HG03175 (cell line): ENCODE data around the gene KIT.
A peak's percentile ranks its signal among the peaks of the same experiment; 100 is the strongest.

Experiments
- ATAC-seq: cut with Tn5 transposase; IDR thresholded peaks from one replicate; pipeline ENCODE4 v1.9.1; 2021; ENCODE audit warnings: mild to moderate bottlenecking, moderate library complexity; ENCODE audit not compliant: unreplicated experiment

The KIT gene

GRCh38 chr4:54695788-54696187 lies 38.0 kb downstream of the KIT start:
- ATAC-seq: no peak

- ATAC-seq: no peak
Observed at GRCh38 chr4:54696649-54697048, 38.9 kb downstream of the KIT start.

GRCh38 chr4:54700986-54701385 lies 43.2 kb downstream of the KIT start:
- no peak for ATAC-seq

GRCh38 chr4:54703182-54703581 lies 45.4 kb downstream of the KIT start:
- no peak for ATAC-seq

- no peak for ATAC-seq
Observed at GRCh38 chr4:54707406-54707805, 49.6 kb downstream of the KIT start.

- ATAC-seq: no peak
Observed at GRCh38 chr4:54708339-54709279, 50.9 kb downstream of the KIT start.

- ATAC-seq: peak; percentile 45
Observed at GRCh38 chr4:54709400-54709799, 51.6 kb downstream of the KIT start.

GRCh38 chr4:54712206-54712605 lies 54.4 kb downstream of the KIT start:
- no peak for ATAC-seq

GRCh38 chr4:54714631-54715030 lies 56.9 kb downstream of the KIT start:
- ATAC-seq: no peak

GRCh38 chr4:54716478-54717065 lies 58.8 kb downstream of the KIT start:
- no peak for ATAC-seq

GRCh38 chr4:54717694-54718093 lies 59.9 kb downstream of the KIT start:
- ATAC-seq: no peak

GRCh38 chr4:54719378-54719777 lies 61.6 kb downstream of the KIT start:
- no peak for ATAC-seq

- ATAC-seq: no peak
Observed at GRCh38 chr4:54723220-54723619, 65.5 kb downstream of the KIT start.

GRCh38 chr4:54723820-54724219 lies 66.1 kb downstream of the KIT start:
- ATAC-seq: no peak

GRCh38 chr4:54726907-54727306 lies 69.2 kb downstream of the KIT start:
- no peak for ATAC-seq

GRCh38 chr4:54727346-54727745 lies 69.6 kb downstream of the KIT start:
- no peak for ATAC-seq

GRCh38 chr4:54728368-54728767 lies 70.6 kb downstream of the KIT start:
- ATAC-seq: no peak

- no peak for ATAC-seq
Observed at GRCh38 chr4:54729256-54729655, 71.5 kb downstream of the KIT start.

- no peak for ATAC-seq
Observed at GRCh38 chr4:54730581-54730980, 72.8 kb downstream of the KIT start.

- no peak for ATAC-seq
Observed at GRCh38 chr4:54731552-54731951, 73.8 kb downstream of the KIT start.

GRCh38 chr4:54731976-54732375 lies 74.2 kb downstream of the KIT start:
- ATAC-seq: no peak

GRCh38 chr4:54737421-54737820 lies 79.7 kb downstream of the KIT start:
- ATAC-seq: no peak
